K562 (cell line): ENCODE data around the gene LCNL1. TPM values are rescaled to one million over a fixed set of nuclear protein-coding genes. Genes with fewer than 3 reads are reported as not detected.

Experiments used
- ATAC-seq: fragments of 200-7000 bp; cut with Tn5 transposase; 3 replicates; pipeline ENCODE4 v1.9.1; 2020; ENCODE audit warnings: moderate library complexity
- BruUV-seq: library from RNA; stranded (reverse); fragments of 400-500 nt; replicated peaks from 2 replicates; lab custom pipeline; 2021; lab: Mats Ljungman, UMichigan
- CTCF ChIA-PET: fragments of 300-600 bp; formaldehyde crosslinking; extraction: SDS; loops from one replicate; lab custom pipeline; 2021; ENCODE audit warnings: low intra/inter-chr PET ratio; lab: Yijun Ruan, JAX
- POLR2A ChIA-PET: fragments of 300-600, 350-650 bp; sonication (Branson Sonifier 250); formaldehyde crosslinking; extraction: SDS; loops from one replicate; lab custom pipeline; 2021; ENCODE audit warnings: antibody characterized with exemption, inconsistent platforms; lab: Yijun Ruan, JAX
- DNase-seq, 4 experiments: peaks; one replicate each; pipeline versions ENCODE4 v3.0.0 to v3.0.0-alpha.2; 2011 to 2018; ENCODE audit warnings: low spot score in 3 of 4, mixed read lengths in 3 of 4; ENCODE audit errors: extremely low read depth in 1 of 4
- FAIRE-seq: peaks from 2 replicates; lab custom pipeline; 2011; peaks lifted over from hg19 to GRCh38; lab: Jason Lieb, UNC
- H2AFZ ChIP-seq: 2 replicates; pipeline ENCODE4 v1.6.0; 2011; ENCODE audit warnings: low read depth, low read length, control low read depth, inconsistent platforms
- H3K27ac ChIP-seq: fragments of 200-600 bp; 3 replicates; pipeline ENCODE4 v1.8.0; 2011; ENCODE audit warnings: low read depth, mild to moderate bottlenecking, control low read depth, inconsistent platforms, low read length, moderate library complexity, mixed read lengths; ENCODE audit errors: extremely low read depth
- H3K27me3 ChIP-seq, 2 experiments: fragments of 300-600 bp in 1 of 2; 2 replicates in 1 of 2; 3 replicates in 1 of 2; pipeline versions ENCODE4 v1.6.0 to v1.8.0; 2011; ENCODE audit warnings: inconsistent platforms in 2 of 2, low read length in 2 of 2, mild to moderate bottlenecking in 1 of 2, mixed read lengths in 1 of 2, moderate library complexity in 1 of 2; ENCODE audit not compliant: control insufficient read depth in 2 of 2, insufficient read depth in 2 of 2
- H3K36me3 ChIP-seq: fragments of 300-600 bp; 3 replicates; pipeline ENCODE4 v1.8.0; 2011; ENCODE audit warnings: mild to moderate bottlenecking, low read length, inconsistent platforms; ENCODE audit not compliant: control insufficient read depth, insufficient read depth
- H3K4me1 ChIP-seq, 2 experiments: fragments of 200-600 bp in 1 of 2; replicated peaks in 1 of 2; 2 replicates in 1 of 2; 3 replicates in 1 of 2; pipeline versions ENCODE4 v1.5.1 to v1.8.0; 2011; ENCODE audit warnings: inconsistent platforms in 2 of 2, low read length in 2 of 2, mild to moderate bottlenecking in 1 of 2, mixed read lengths in 1 of 2, moderate library complexity in 1 of 2; ENCODE audit not compliant: control insufficient read depth in 2 of 2, insufficient read depth in 2 of 2
- H3K4me2 ChIP-seq: 2 replicates; pipeline ENCODE4 v1.6.1; 2011; ENCODE audit warnings: low read length, control low read depth, inconsistent platforms, mixed read lengths; ENCODE audit not compliant: insufficient read depth
- H3K4me3 ChIP-seq: fragments of 200-600 bp; sonication (generic), shearing (Covaris generic); 2 replicates; pipeline ENCODE4 v1.5.1; 2016; ENCODE audit warnings: control low read depth, inconsistent platforms
- H3K79me2 ChIP-seq: fragments of 200-600 bp; 3 replicates; pipeline ENCODE4 v1.8.0; 2011; ENCODE audit warnings: low read length, inconsistent platforms; ENCODE audit not compliant: control insufficient read depth, insufficient read depth
- H3K9ac ChIP-seq, 2 experiments: 2 replicates each; pipeline versions ENCODE4 v1.6.0 to v1.6.1; 2011; ENCODE audit warnings: low read depth in 2 of 2, low read length in 2 of 2, control low read depth in 1 of 2, inconsistent platforms in 1 of 2, mild to moderate bottlenecking in 1 of 2, mixed read lengths in 1 of 2; ENCODE audit not compliant: insufficient read depth in 1 of 2
- H3K9me1 ChIP-seq: one replicate; pipeline ENCODE4 v1.6.0; 2011; ENCODE audit warnings: inconsistent platforms, mild to moderate bottlenecking, low read length, moderate library complexity; ENCODE audit not compliant: control insufficient read depth, insufficient read depth
- H3K9me3 ChIP-seq: replicated peaks from 2 replicates; pipeline ENCODE4 v1.5.1; 2011; ENCODE audit warnings: low read depth, low read length, inconsistent platforms; ENCODE audit not compliant: control insufficient read depth, insufficient read depth
- H4K20me1 ChIP-seq: replicated peaks from 2 replicates; pipeline ENCODE4 v1.6.1; 2011; ENCODE audit warnings: low read length, inconsistent platforms, mixed read lengths; ENCODE audit not compliant: control insufficient read depth, insufficient read depth
- L3MBTL2 ChIP-seq: fragments of 450-650 bp; IDR thresholded peaks from 2 replicates; pipeline ENCODE4 v1.6.1; 2016; ENCODE audit warnings: mild to moderate bottlenecking, moderate library complexity
- MYC ChIP-seq, 2 experiments: fragments of 250-450 bp in 1 of 2; sonication (Bioruptor Pico) in 1 of 2; IDR thresholded peaks; 2 replicates each; pipeline versions ENCODE4 v1.5.1 to v1.6.1; 2012 to 2021; ENCODE audit warnings: low read depth in 2 of 2, borderline replicate concordance in 1 of 2, improper control_type of control experiment in 1 of 2, low read length in 1 of 2, mild to moderate bottlenecking in 1 of 2, moderate library complexity in 1 of 2
- NR2C1 ChIP-seq, 2 experiments: fragments of 450-650 bp; IDR thresholded peaks; 2 replicates each; pipeline ENCODE4 v1.6.1; 2017; ENCODE audit warnings: mild to moderate bottlenecking in 2 of 2, antibody characterized with exemption in 1 of 2, inconsistent platforms in 1 of 2, missing compliant biosample characterization in 1 of 2, missing genetic modification characterization in 1 of 2
- RBM34 ChIP-seq: fragments of 200-400 bp; formaldehyde crosslinking; IDR thresholded peaks from 2 replicates; pipeline ENCODE4 v1.6.1; 2018; ENCODE audit warnings: low read length, borderline replicate concordance; ENCODE audit not compliant: insufficient read depth
- SMARCA5 ChIP-seq: fragments of 450-650 bp; IDR thresholded peaks from 2 replicates; pipeline ENCODE4 v1.6.1; 2016
- YY1 ChIP-seq, 3 experiments: IDR thresholded peaks; 2 replicates each; pipeline ENCODE4 v1.6.1; 2011; ENCODE audit warnings: low read length in 2 of 3, mild to moderate bottlenecking in 2 of 3, moderate library complexity in 2 of 3, borderline replicate concordance in 1 of 3, control low read depth in 1 of 3, low read depth in 1 of 3; ENCODE audit not compliant: insufficient read depth in 3 of 3, insufficient replicate concordance in 2 of 3, control insufficient read depth in 1 of 3, insufficient read length in 1 of 3; ENCODE audit errors: extremely low read depth in 1 of 3
- ZBTB7A ChIP-seq: IDR thresholded peaks from 2 replicates; pipeline ENCODE4 v1.6.1; 2011; ENCODE audit warnings: low read depth, mild to moderate bottlenecking, low read length, moderate library complexity, borderline replicate concordance; ENCODE audit not compliant: control insufficient read depth
- WGBS: fragments of 100-300 bp; shearing (Covaris generic); methylation state at CpG from one replicate; pipeline ENCODE4 v1.1.6; 2016; ENCODE audit warnings: low coverage, mixed read lengths; ENCODE audit not compliant: insufficient coverage; ENCODE audit errors: missing lambda C conversion rate; 5-methylcytosine and 5-hydroxymethylcytosine counted together
- in situ Hi-C: fragments of 300-500 bp; cut with MboI; formaldehyde crosslinking; loops from 4 replicates; pipeline ENCODE4 v1.15.0; 2018; ENCODE audit warnings: inconsistent platforms, mixed read lengths
- intact Hi-C: fragments of 100-400 bp; cut with micrococcal nuclease; formaldehyde crosslinking; loops from 2 replicates; pipeline ENCODE4 v1.14.2; 2022
- polyA plus RNA-seq, 8 experiments: library from polyadenylated mRNA; depleted of rRNA in 4 of 8; stranded (reverse) in 5 of 8; unstranded in 3 of 8; fragments of >200 nt; fragmentation: Nextera tagmentation in 2 of 8; fragmentation: Illumina TruSeq in 1 of 8; extraction: Ambion mirVana in 2 of 8; extraction: Trizol in 1 of 8; gene quantifications; 2 replicates each; pipeline versions ENCODE4 v1.2.1 to v1.2.3, GENCODE V29; 2011 to 2014; ENCODE audit warnings: inconsistent platforms in 1 of 8, missing spikeins in 1 of 8
- total RNA-seq, 7 experiments: library from RNA; depleted of rRNA in 6 of 7; stranded (reverse); fragments of >200 nt in 6 of 7; fragmentation: Illumina TruSeq in 2 of 7; extraction: Trizol in 2 of 7; gene quantifications; 2 replicates each; pipeline versions ENCODE4 v1.2.1 to v1.2.3, GENCODE V29; 2011 to 2021; ENCODE audit warnings: low replicate concordance in 1 of 7
- TF ChIP-seq, protein P1 (sequence below): sonication (generic); formaldehyde crosslinking; IDR thresholded peaks from 2 replicates; pipeline ENCODE4 v1.9.0; 2022; ENCODE audit warnings: mild to moderate bottlenecking, missing genetic modification reagents
- TF ChIP-seq, protein P2 (sequence below): fragments of 200-800 bp; sonication (Bioruptor generic); IDR thresholded peaks from 2 replicates; pipeline ENCODE4 v1.6.1; 2017; ENCODE audit warnings: missing genetic modification characterization, missing compliant biosample characterization

The LCNL1 gene
- total and polyA plus RNA-seq, 9 of the 15 experiments (the other 6 are each of a cell fraction or from before 2014, with no cell fraction given): 0.04 to 0.16 (median 0.04) TPM; not detected in 4

DNA sequence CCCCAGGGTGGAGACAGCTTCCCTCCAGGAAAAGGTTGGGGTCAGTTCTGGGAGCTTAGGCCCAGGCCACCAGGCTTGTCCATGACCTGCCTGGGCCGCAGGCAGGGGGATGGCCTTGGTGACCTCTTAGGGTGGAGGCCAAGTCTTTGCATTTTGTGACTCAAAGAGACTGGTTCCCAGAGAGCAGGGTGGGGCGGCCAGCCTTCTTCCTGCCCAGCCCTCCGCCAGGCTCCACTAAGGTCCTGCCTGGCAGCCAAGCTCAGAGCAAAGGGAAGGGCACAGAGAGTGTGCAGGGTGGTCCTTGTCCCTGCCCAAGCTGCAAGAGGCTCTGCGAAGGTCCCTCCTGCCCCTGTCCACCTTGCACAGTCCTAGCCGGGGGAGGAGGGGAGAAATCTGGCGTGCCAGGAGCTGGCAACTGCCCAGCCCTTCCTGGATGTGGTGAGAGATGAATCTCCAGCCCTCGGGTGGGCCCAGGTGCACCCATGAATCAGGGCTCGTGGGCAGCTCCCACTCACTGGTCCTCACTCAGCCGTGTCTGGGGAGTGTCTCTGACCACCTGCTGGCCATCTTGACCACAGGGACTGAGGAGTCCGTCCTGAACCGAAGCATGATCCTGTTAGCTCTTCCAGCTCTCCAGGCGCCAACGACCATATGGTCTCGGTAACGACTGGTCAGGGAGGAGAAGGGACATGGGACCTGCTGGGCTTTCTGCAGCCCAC lies 7.8 kb upstream of the LCNL1 start:
- no peak overlapping the region for H3K4me3 ChIP-seq
- no peak for FAIRE-seq
- DNase-seq: no peak

DNA sequence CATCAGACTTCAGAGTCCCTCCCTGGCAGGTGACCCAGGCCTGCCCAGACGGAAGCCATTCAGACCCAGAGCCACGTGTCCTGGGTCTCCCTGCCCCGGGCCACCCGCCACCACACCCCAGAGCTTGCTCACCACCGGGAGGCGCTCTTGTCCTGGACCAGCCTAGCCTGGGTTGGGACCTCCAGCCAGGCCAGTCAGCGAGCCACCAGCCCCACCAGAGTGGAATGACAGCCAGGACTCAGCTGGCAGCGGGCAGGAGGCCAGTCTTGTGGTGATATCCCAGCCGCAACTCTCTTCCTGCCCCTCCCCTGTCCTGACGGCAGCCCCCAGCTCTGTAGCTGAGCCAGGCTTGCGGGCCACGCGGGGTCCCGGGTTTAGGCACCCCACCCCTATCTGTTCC lies 7.1 kb upstream of the LCNL1 start:
- POLR2A ChIA-PET: interaction anchor here (0.5 to 1.4 kb wide), 5 partner anchors 9 to 706 kb away, joined by 3 to 4 read pairs (median 3); no protein-coding TSS in a partner anchor
- no peak for FAIRE-seq
- Histone ChIP-seq H3K9me1 (no peaks in the 10 kb centered on the region), H3K9me3 (no peaks in the 10 kb centered on the region), H3K27me3 (no peaks in the 10 kb centered on the region), H3K27ac (no peak overlapping the region), H3K4me2 (no peak overlapping the region), H2AFZ (peak overlapping the region; percentile 55), H3K36me3 (no peaks in the 10 kb centered on the region), H3K79me2 (no peaks in the 10 kb centered on the region), H3K9ac (peak overlapping the region in 1 of 2 experiments; percentile 3; a peak in 2 of 4 replicates), H3K4me1 (peaks cover 9 to 92% of the 10 kb centered on the region in 2 experiments; a peak in 4 of 5 replicates), H3K4me3 (no peak overlapping the region), H4K20me1 (no peaks in the 10 kb centered on the region)
- no TSS peak for BruUV-seq
- WGBS: 36% methylated on average over 14 of the region's 14 CpGs
- in situ Hi-C loops (no loop called here), intact Hi-C loops (loop anchor here (2.0 kb wide), 1 partner anchor 59 kb away; no protein-coding TSS in a partner anchor)
- peak; percentile 52 to 62 (median 58) for DNase-seq
- peak; percentile 45 for ATAC-seq
- CTCF ChIA-PET: no interaction called here
- peak in 1 of 3 experiments; percentile 8 for TF ChIP-seq YY1 (IDR thresholded peaks at IDR 0.05; ENCODE audit: borderline replicate concordance in 1 of 3, control insufficient read depth in 1 of 3, extremely low read depth in 1 of 3, insufficient read depth in 3 of 3, insufficient read length in 1 of 3, insufficient replicate concordance in 2 of 3, low read depth in 1 of 3, low read length in 2 of 3)
- peak; percentile 56; the same call in 1 of the 2 replicates for TF ChIP-seq ZBTB7A
- TF ChIP-seq L3MBTL2: peak; percentile 48; the same call in 1 of the 2 replicates
- TF ChIP-seq, protein P1, sequence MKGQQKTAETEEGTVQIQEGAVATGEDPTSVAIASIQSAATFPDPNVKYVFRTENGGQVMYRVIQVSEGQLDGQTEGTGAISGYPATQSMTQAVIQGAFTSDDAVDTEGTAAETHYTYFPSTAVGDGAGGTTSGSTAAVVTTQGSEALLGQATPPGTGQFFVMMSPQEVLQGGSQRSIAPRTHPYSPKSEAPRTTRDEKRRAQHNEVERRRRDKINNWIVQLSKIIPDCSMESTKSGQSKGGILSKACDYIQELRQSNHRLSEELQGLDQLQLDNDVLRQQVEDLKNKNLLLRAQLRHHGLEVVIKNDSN (CRISPR knock-in tag): peak; percentile 57; the same call in 1 of the 2 replicates
- TF ChIP-seq MYC (IDR thresholded peaks at IDR 0.05; ENCODE audit: low read depth, low read length): peak; percentile 74
- no peak for TF ChIP-seq MYC (CRISPR knock-in tag; IDR thresholded peaks at IDR 0.05; ENCODE audit: borderline replicate concordance, low read depth)
- TF ChIP-seq, protein P2, sequence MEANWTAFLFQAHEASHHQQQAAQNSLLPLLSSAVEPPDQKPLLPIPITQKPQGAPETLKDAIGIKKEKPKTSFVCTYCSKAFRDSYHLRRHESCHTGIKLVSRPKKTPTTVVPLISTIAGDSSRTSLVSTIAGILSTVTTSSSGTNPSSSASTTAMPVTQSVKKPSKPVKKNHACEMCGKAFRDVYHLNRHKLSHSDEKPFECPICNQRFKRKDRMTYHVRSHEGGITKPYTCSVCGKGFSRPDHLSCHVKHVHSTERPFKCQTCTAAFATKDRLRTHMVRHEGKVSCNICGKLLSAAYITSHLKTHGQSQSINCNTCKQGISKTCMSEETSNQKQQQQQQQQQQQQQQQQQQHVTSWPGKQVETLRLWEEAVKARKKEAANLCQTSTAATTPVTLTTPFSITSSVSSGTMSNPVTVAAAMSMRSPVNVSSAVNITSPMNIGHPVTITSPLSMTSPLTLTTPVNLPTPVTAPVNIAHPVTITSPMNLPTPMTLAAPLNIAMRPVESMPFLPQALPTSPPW (CRISPR knock-in tag): 0 out of 2 replicates have a peak, but pooled peaks have one; percentile 8
- no peak for TF ChIP-seq RBM34

More for the DNA sequence above, 7.8 kb upstream of the LCNL1 start:
- intact Hi-C loops: loop anchor here (2.0 kb wide), 1 partner anchor 60 kb away; no protein-coding TSS in a partner anchor
- H3K9me1 ChIP-seq: no peaks in the 10 kb centered on the region
- no peaks in the 10 kb centered on the region for H3K27me3 ChIP-seq
- 46% methylated on average over 10 of the region's 15 CpGs for WGBS
- CTCF ChIA-PET: no interaction called here
- no peak for ATAC-seq
- peak overlapping the region in 1 of 2 experiments; percentile 73; a peak in 2 of 4 replicates for H3K9ac ChIP-seq
- no peaks in the 10 kb centered on the region for H3K9me3 ChIP-seq
- H3K79me2 ChIP-seq: no peaks in the 10 kb centered on the region
- in situ Hi-C loops: no loop called here
- H4K20me1 ChIP-seq: no peaks in the 10 kb centered on the region
- no peak overlapping the region for H3K27ac ChIP-seq
- peak overlapping the region; percentile 55; the same call in 1 of the 2 replicates for H2AFZ ChIP-seq
- TF ChIP-seq SMARCA5 (no peak), NR2C1 (IDR thresholded peaks at IDR 0.05) (no peak), NR2C1 (tag; IDR thresholded peaks at IDR 0.05) (0 out of 2 replicates have a peak, but pooled peaks have one; percentile 20)
- POLR2A ChIA-PET: interaction anchor here (0.6 to 1.6 kb wide), 8 partner anchors 10 to 706 kb away, joined by 3 to 6 read pairs (median 4); partner anchors contain the start of gene PAXX
- H3K4me2 ChIP-seq: no peak overlapping the region
- no peaks in the 10 kb centered on the region for H3K36me3 ChIP-seq
- peaks cover 5 to 92% of the 10 kb centered on the region in 2 experiments; a peak in 4 of 5 replicates for H3K4me1 ChIP-seq
- no TSS peak for BruUV-seq
